ENCODE results near the gene LRFN2.

- TF ChIP-seq CTCF (conservative IDR thresholded peaks at IDR 0.05 in 1 of 2, IDR thresholded peaks at IDR 0.05 in 1 of 2; ENCODE audit: extremely low read depth in 1 of 2, insufficient read depth in 1 of 2, low read depth in 1 of 2, low read length in 2 of 2) = no peak
- TF ChIP-seq EZH2 (IDR thresholded peaks at IDR 0.05; ENCODE audit: borderline replicate concordance, low read length) = no peak
These were observed 32.1 kb downstream of the LRFN2 start for GRCh38 chr6:40555092-40555491.

Data from mammary epithelial cell (primary cell).